ENCODE results near the gene TH.

Gene TH

GRCh38 chr11:2200957-2201519 is 29.4 kb upstream of the TH start:
- no peak for TF ChIP-seq CTCF (IDR thresholded peaks at IDR 0.05; ENCODE audit: borderline replicate concordance, control extremely low read depth, extremely low read depth, insufficient read depth, missing control alignments)
- in situ Hi-C loops (cut with MboI; ENCODE audit: low sequenced_read_pairs, unreplicated experiment) = loop anchor here (10.0 kb wide), 1 partner anchor 224 kb away; no protein-coding TSS in a partner anchor
- DNase-seq (ENCODE audit: low spot score) = no peak

- in situ Hi-C loops (cut with MboI; ENCODE audit: low sequenced_read_pairs, unreplicated experiment) = loop anchor here (10.0 kb wide), 1 partner anchor 224 kb away; no protein-coding TSS in a partner anchor
- TF ChIP-seq CTCF (IDR thresholded peaks at IDR 0.05; ENCODE audit: borderline replicate concordance, control extremely low read depth, extremely low read depth, insufficient read depth, missing control alignments) = no peak
- no peak for DNase-seq (ENCODE audit: low spot score)
These were observed 28.9 kb upstream of the TH start for GRCh38 chr11:2200536-2200935.

- no peak for TF ChIP-seq CTCF (IDR thresholded peaks at IDR 0.05; ENCODE audit: borderline replicate concordance, control extremely low read depth, extremely low read depth, insufficient read depth, missing control alignments)
- in situ Hi-C loops (cut with MboI; ENCODE audit: low sequenced_read_pairs, unreplicated experiment) = loop anchor here (10.0 kb wide), 1 partner anchor 225 kb away; no protein-coding TSS in a partner anchor
- DNase-seq (ENCODE audit: low spot score) = no peak
These were observed 28.1 kb upstream of the TH start for GRCh38 chr11:2199466-2200341.

GRCh38 chr11:2198621-2199365 is 27.2 kb upstream of the TH start:
- no peak for DNase-seq (ENCODE audit: low spot score)
- no peak for TF ChIP-seq CTCF (IDR thresholded peaks at IDR 0.05; ENCODE audit: borderline replicate concordance, control extremely low read depth, extremely low read depth, insufficient read depth, missing control alignments)
- in situ Hi-C loops (cut with MboI; ENCODE audit: low sequenced_read_pairs, unreplicated experiment) = no loop called here

- in situ Hi-C loops (cut with MboI; ENCODE audit: low sequenced_read_pairs, unreplicated experiment) = no loop called here
- TF ChIP-seq CTCF (IDR thresholded peaks at IDR 0.05; ENCODE audit: borderline replicate concordance, control extremely low read depth, extremely low read depth, insufficient read depth, missing control alignments) = no peak
- DNase-seq (ENCODE audit: low spot score) = no peak
These were observed 26.3 kb upstream of the TH start for GRCh38 chr11:2197771-2198520.
